Large intestine (tissue), 3 donors: Measurements from ENCODE around the gene MRI1. TPM values are rescaled to one million over a fixed set of nuclear protein-coding genes. Genes with fewer than 3 reads are reported as not detected.

ENCODE experiments used
- DNase-seq, 2 donors: peaks; one replicate each; pipeline versions ENCODE4 v3.0.0 to v3.0.0-alpha.2; 2013
- H3K27ac ChIP-seq: one replicate; pipeline ENCODE4 v1.5.1; 2013; ENCODE audit warnings: low read length
- H3K27me3 ChIP-seq: 2 replicates; pipeline ENCODE4 v1.6.1; 2013; ENCODE audit warnings: low read length; ENCODE audit not compliant: control insufficient read depth, insufficient read depth
- H3K36me3 ChIP-seq: 2 replicates; pipeline ENCODE4 v1.6.1; 2013; ENCODE audit warnings: low read length; ENCODE audit not compliant: control insufficient read depth, insufficient read depth
- H3K4me1 ChIP-seq: one replicate; pipeline ENCODE4 v1.6.1; 2013; ENCODE audit warnings: low read length; ENCODE audit not compliant: control insufficient read depth, insufficient read depth
- H3K4me3 ChIP-seq: one replicate; pipeline ENCODE4 v1.5.1; 2013; ENCODE audit warnings: low read length
- H3K9me3 ChIP-seq: one replicate; pipeline ENCODE4 v1.6.1; 2013; ENCODE audit warnings: mild to moderate bottlenecking, low read depth, low read length, moderate library complexity; ENCODE audit not compliant: control insufficient read depth
- WGBS: methylation state at CpG from one replicate; pipeline ENCODE4 v1.1.5; 2013; ENCODE audit warnings: low lambda C conversion rate; ENCODE audit not compliant: insufficient coverage; 5-methylcytosine and 5-hydroxymethylcytosine counted together
- polyA plus RNA-seq: library from polyadenylated mRNA; unstranded; fragments of 120-200 nt; gene quantifications from one replicate; pipeline ENCODE4 v1.2.1, GENCODE V29; 2013

MRI1 gene
- polyA plus RNA-seq, 1 donor, result 43.7 TPM

DNA sequence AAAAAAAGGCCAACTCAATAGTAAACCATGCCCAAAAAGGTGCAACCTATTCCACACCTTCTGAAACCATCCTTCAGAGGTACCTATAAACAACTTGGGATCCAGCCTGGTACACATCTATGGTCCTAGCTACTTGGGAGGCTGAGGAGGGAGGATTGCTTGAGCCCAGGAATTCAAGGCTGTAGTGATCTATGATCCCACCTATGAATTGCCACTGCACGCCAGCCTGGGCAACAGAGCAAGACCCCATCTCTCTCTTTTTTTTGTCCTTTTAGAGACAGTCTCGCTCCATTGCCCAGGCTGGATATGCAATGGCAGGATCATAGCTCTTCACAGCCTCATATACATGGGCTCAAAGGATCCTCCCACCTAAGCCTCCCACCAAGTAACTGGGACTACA lies 57.0 kb downstream of the MRI1 start:
- WGBS, result no CpG with 5 or more reads among the region's 2 CpGs
- no peak overlapping the region for H3K4me3 ChIP-seq
- H3K27me3 ChIP-seq, result no peaks in the 10 kb centered on the region
- peaks cover 14% of the 10 kb centered on the region for H3K4me1 ChIP-seq
- H3K36me3 ChIP-seq, result peaks cover 13% of the 10 kb centered on the region
- no peak overlapping the region for H3K27ac ChIP-seq
- DNase-seq, result no peak
- no peaks in the 10 kb centered on the region for H3K9me3 ChIP-seq

DNA sequence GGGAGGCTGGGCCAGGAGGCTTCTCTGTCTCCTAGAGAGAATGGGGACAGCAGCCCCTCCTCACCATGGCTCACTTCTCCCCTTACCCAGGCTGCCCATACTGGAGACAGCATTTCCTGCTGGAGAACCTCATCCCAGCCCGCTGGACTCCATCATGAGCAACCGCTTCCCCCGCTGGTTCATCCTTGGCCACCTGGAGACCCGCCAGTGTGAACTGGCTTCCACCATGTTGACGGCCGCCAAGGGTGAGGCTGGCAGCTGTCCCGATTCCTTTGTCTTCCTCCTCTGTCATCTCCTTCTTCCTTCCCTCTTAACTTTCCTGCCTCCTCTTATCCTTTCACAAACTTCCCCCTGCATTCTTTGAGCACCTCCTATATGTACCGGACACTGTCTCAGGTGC lies 58.9 kb downstream of the MRI1 start:
- WGBS, result 100% methylated on average over 3 of the region's 8 CpGs
- H3K4me3 ChIP-seq, result no peak overlapping the region
- DNase-seq, result no peak
- H3K27me3 ChIP-seq, result no peaks in the 10 kb centered on the region
- peaks cover 5% of the 10 kb centered on the region for H3K4me1 ChIP-seq
- peaks cover 13% of the 10 kb centered on the region for H3K36me3 ChIP-seq
- no peaks in the 10 kb centered on the region for H3K9me3 ChIP-seq
- H3K27ac ChIP-seq, result no peak overlapping the region

Other genes with a start within 250 kb of the MRI1 start
- 101 TPM for gene C19orf53, start 9.9 kb downstream of the MRI1 start, polyA plus RNA-seq
- gene ZSWIM4, start 30.9 kb downstream of the MRI1 start, polyA plus RNA-seq, result 3.7 TPM
- gene NANOS3, start 112.6 kb downstream of the MRI1 start, polyA plus RNA-seq, result 2.3 TPM
- gene BRME1, start 141.6 kb downstream of the MRI1 start, polyA plus RNA-seq, result 4.7 TPM
- gene CC2D1A, start 141.7 kb downstream of the MRI1 start, polyA plus RNA-seq, result 42.2 TPM
- 1.6 TPM for gene PODNL1, start 173.9 kb downstream of the MRI1 start, polyA plus RNA-seq
- gene DCAF15, start 188.0 kb downstream of the MRI1 start, polyA plus RNA-seq, result 26.8 TPM
- 17.1 TPM for gene RFX1, start 241.8 kb downstream of the MRI1 start, polyA plus RNA-seq